Lower lobe of right lung (tissue), 2 donors: ENCODE results near the gene MAML3. TPM values are rescaled to one million over a fixed set of nuclear protein-coding genes. Genes with fewer than 3 reads are reported as not detected.

Experiments used
- ATAC-seq, 2 donors: fragments of 200-7000 bp; cut with Tn5 transposase; one replicate each; pipeline ENCODE4 v1.9.1; 2020 to 2022; ENCODE audit warnings: mild to moderate bottlenecking in 2 of 2, moderate library complexity in 2 of 2
- DNase-seq: peaks from one replicate; pipeline ENCODE4 v3.0.0-alpha.2; 2020
- H3K27ac ChIP-seq: fragments of 200-600 bp; one replicate; pipeline ENCODE4 v1.8.0; 2022
- H3K27me3 ChIP-seq: fragments of 200-600 bp; one replicate; pipeline ENCODE4 v1.8.0; 2022; ENCODE audit warnings: low read depth
- H3K36me3 ChIP-seq: fragments of 200-600 bp; one replicate; pipeline ENCODE4 v1.8.0; 2022; ENCODE audit warnings: mild to moderate bottlenecking
- H3K4me1 ChIP-seq: fragments of 200-600 bp; one replicate; pipeline ENCODE4 v1.8.0; 2022
- H3K4me3 ChIP-seq: fragments of 200-600 bp; one replicate; pipeline ENCODE4 v1.8.0; 2022; ENCODE audit warnings: mild to moderate bottlenecking
- H3K9me3 ChIP-seq: fragments of 200-600 bp; one replicate; pipeline ENCODE4 v1.8.0; 2022
- CTCF ChIP-seq: fragments of 200-600 bp; IDR thresholded peaks from one replicate; pipeline ENCODE4 v1.8.0; 2022; ENCODE audit warnings: antibody characterized with exemption, mild to moderate bottlenecking
- intact Hi-C: fragments of 100-400 bp; cut with DNase I; formaldehyde crosslinking; loops from one replicate; pipeline ENCODE4 v1.11.0; 2022
- total RNA-seq: library from RNA; stranded (reverse); fragmentation: NEBNext Ultra II Directional; extraction: Animal tissue kit (Norgen Biotek cat#: 25700); gene quantifications from one replicate; pipeline ENCODE4 v1.2.1, GENCODE V29; 2021
- donor health status: DM: no; HTN: yes; CAD: no; lungs with severe emphysema.

MAML3 gene
- total RNA-seq, 1 donor from 2014 or later: 12.5 TPM

DNA sequence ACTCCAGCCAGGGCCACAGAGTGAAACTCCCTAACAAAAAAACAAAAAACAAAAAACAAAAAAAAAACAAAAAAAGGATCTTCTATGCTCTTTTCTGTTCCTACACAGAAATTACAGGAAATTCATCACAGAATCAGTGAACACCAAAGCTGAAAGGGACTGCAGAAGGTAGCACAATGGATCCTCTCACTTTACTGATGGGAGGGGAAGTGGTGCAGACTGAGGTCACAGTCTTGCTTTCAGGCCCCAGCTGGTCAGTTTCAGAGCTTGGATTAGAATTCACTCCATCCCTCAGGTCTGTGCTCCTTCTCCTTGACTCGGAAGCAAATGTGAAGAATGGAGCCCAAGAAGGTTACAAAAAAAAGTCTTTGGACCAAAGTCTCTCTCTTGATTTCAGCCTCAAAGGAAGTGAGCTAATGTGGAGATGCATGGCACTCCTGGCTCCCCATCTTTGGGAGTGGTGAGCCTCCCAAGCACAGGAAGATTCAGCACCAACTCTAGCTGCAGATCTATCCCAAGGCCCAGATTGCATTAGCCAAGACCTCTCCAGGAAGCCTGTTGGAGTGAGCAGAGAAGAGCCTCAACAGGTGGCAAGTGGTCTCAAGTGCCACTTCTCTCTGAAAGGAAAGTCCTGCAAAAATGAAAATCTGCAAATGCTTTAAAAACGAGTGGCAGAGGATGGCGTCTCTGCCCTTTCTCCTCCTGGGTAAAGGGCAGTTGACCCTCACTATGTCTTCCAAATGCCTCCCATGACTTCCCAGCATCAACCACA lies 176.0 kb downstream of the MAML3 start:
- intact Hi-C loops: no loop called here
- no peaks in the 10 kb centered on the region for H3K9me3 ChIP-seq
- no peaks in the 10 kb centered on the region for H3K36me3 ChIP-seq
- no peak overlapping the region for H3K4me3 ChIP-seq
- no peaks in the 10 kb centered on the region for H3K27me3 ChIP-seq
- no peak for TF ChIP-seq CTCF
- no peak for DNase-seq
- peak overlapping the region; percentile 42 for H3K27ac ChIP-seq
- peak; percentile 44 to 59 for ATAC-seq
- peaks cover 57% of the 10 kb centered on the region for H3K4me1 ChIP-seq

DNA sequence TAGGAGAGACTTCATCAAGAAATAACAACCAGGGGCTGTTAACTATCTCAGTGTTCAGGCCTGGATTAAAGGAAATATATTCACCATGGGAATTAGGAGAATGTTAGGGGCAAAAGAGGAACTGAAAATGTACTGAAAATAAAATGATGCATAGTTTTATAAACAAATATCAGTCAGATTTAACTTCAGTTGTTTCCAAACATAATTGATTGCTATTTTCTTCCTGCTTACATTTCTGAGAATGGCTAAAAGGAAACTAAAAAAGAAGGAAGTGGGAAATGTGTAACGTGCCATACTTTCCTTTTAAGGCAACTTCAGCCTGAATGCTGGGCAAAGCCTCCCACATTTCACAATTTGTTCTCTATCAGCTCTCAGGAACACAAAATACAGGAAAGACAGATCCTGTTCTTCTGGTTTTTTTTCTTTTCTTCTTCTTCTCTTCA lies 178.1 kb downstream of the MAML3 start:
- DNase-seq: no peak
- Histone ChIP-seq H3K4me1 (peaks cover 55% of the 10 kb centered on the region), H3K27ac (peak overlapping the region; percentile 83), H3K27me3 (no peaks in the 10 kb centered on the region), H3K4me3 (no peak overlapping the region), H3K36me3 (no peaks in the 10 kb centered on the region), H3K9me3 (no peaks in the 10 kb centered on the region)
- ATAC-seq: peak; percentile 77 to 88
- no peak for TF ChIP-seq CTCF
- intact Hi-C loops: no loop called here

GRCh38 chr4:139973616-139974015 lies 180.4 kb downstream of the MAML3 start:
- no peak overlapping the region for H3K27ac ChIP-seq

GRCh38 chr4:139973015-139973414 lies 181.0 kb downstream of the MAML3 start:
- H3K4me1 ChIP-seq: peaks cover 70% of the 10 kb centered on the region
- H3K27ac ChIP-seq: no peak overlapping the region
- H3K36me3 ChIP-seq: no peaks in the 10 kb centered on the region
- no peak overlapping the region for H3K4me3 ChIP-seq
- DNase-seq (no peak), ATAC-seq (no peak)
- no peaks in the 10 kb centered on the region for H3K27me3 ChIP-seq
- intact Hi-C loops: no loop called here
- TF ChIP-seq CTCF: no peak
- no peaks in the 10 kb centered on the region for H3K9me3 ChIP-seq

More at GRCh38 chr4:139973616-139974015, 180.4 kb downstream of the MAML3 start:
- DNase-seq (no peak), ATAC-seq (no peak)
- no peak overlapping the region for H3K4me3 ChIP-seq
- H3K4me1 ChIP-seq: peaks cover 72% of the 10 kb centered on the region
- no peaks in the 10 kb centered on the region for H3K27me3 ChIP-seq
- no peaks in the 10 kb centered on the region for H3K36me3 ChIP-seq
- intact Hi-C loops: no loop called here
- TF ChIP-seq CTCF: no peak
- H3K9me3 ChIP-seq: no peaks in the 10 kb centered on the region

DNA sequence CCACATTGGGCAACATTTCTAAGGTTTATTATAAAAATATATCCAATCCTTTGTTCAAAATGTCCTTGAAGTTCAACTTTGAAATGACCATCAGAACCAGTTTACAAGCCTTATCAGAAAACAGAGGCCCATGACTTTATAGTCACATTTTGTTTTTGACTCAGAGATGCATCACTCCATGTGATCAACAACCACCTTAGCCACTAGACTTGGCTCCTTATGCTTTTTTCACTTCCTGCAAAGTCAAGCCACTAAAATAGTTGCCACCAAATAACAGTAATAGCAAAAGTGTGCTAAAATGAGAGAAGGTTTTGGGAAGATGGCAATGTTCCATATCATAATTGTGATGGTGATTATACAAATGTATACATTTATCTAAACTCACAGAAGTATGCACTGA lies 181.7 kb downstream of the MAML3 start:
- no peak overlapping the region for H3K4me3 ChIP-seq
- H3K27ac ChIP-seq: no peak overlapping the region
- no peaks in the 10 kb centered on the region for H3K9me3 ChIP-seq
- no peaks in the 10 kb centered on the region for H3K36me3 ChIP-seq
- ATAC-seq (no peak), DNase-seq (no peak)
- no peaks in the 10 kb centered on the region for H3K27me3 ChIP-seq
- TF ChIP-seq CTCF: no peak
- intact Hi-C loops: no loop called here
- H3K4me1 ChIP-seq: peaks cover 70% of the 10 kb centered on the region
